ENCODE measurements around the gene LRRC27. TPM values are rescaled to one million over a fixed set of nuclear protein-coding genes. Genes with fewer than 3 reads are reported as not detected.

Gene LRRC27
- polyA plus RNA-seq, 1 donor from 2014 or later, result 14.5 TPM

- H3K4me3 Mint-ChIP-seq, result no peak overlapping the region
- no peaks in the 10 kb centered on the region for H3K9me3 Mint-ChIP-seq
- no peaks in the 10 kb centered on the region for H3K4me1 Mint-ChIP-seq
- peaks cover 2% of the 10 kb centered on the region for H3K36me3 Mint-ChIP-seq
- no peak overlapping the region for H3K27ac Mint-ChIP-seq
- H3K27me3 Mint-ChIP-seq, result no peaks in the 10 kb centered on the region
Measured at GRCh38 chr10:132360766-132361447, 28.9 kb downstream of the LRRC27 start.

GRCh38 chr10:132361581-132362101 lies 29.6 kb downstream of the LRRC27 start:
- peaks cover 2% of the 10 kb centered on the region for H3K36me3 Mint-ChIP-seq
- no peak overlapping the region for H3K27ac Mint-ChIP-seq
- no peak overlapping the region for H3K4me3 Mint-ChIP-seq
- H3K4me1 Mint-ChIP-seq, result no peaks in the 10 kb centered on the region
- H3K9me3 Mint-ChIP-seq, result no peaks in the 10 kb centered on the region
- no peaks in the 10 kb centered on the region for H3K27me3 Mint-ChIP-seq

DNA sequence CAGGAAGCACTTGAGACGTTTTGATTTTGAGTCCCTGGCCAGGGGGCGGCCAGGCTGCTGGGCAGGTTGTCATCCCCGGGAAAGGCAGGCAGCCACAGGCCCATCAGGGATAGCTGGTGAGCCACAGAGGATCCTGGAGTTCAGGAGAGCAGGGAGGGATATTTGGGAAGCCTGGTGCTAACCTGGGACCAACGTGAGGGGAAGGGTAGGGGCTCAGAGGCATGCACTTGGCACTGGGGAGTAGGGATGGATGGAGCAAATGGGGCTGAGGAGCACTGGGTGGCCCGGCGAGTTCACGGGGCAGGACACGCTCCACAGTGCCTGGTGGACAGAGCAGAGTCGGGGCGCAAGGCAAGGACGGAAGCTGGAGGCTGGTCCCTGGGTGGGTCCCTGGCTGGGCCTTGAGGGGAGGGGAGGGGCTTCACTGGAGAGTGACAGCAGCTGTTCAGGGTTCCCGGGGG lies 30.2 kb downstream of the LRRC27 start:
- Mint-ChIP-seq H3K27me3 (no peaks in the 10 kb centered on the region), H3K27ac (no peak overlapping the region), H3K36me3 (peaks cover 5% of the 10 kb centered on the region), H3K9me3 (no peaks in the 10 kb centered on the region), H3K4me3 (no peak overlapping the region), H3K4me1 (no peaks in the 10 kb centered on the region)

- H3K27ac Mint-ChIP-seq, result no peak overlapping the region
- H3K27me3 Mint-ChIP-seq, result no peaks in the 10 kb centered on the region
- no peak overlapping the region for H3K4me3 Mint-ChIP-seq
- H3K9me3 Mint-ChIP-seq, result no peaks in the 10 kb centered on the region
- H3K4me1 Mint-ChIP-seq, result no peaks in the 10 kb centered on the region
- H3K36me3 Mint-ChIP-seq, result peaks cover 8% of the 10 kb centered on the region
Measured at GRCh38 chr10:132363376-132363775, 31.4 kb downstream of the LRRC27 start.

DNA sequence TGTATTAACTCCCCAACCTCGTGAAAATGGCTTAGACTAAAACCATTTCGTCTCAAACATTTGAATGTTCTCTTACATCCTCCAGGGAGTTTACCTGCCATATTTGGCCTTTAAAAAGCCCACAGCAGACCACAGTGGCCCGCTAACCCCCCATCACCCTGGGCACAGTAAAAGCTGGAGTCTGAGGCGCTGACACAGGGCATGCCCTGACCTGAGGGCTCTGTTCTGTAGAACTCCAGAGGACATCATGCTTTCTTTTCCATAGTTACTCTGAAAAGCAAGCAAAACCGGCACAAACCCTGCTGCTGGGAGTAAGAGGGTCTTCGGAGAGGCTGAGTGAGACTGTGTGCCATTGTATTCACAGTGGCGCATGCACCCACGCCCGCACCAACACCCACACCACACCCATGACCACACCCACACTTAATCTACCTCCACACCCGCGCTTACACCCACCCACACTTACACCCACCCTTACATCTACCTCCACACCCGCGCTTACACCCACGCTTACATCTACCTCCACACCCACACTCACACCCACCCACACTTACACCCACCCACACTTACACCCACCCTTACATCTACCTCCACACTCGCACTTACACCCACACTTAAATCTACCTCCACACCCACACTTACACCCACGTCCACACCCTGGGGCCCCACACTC lies 32.1 kb downstream of the LRRC27 start:
- Mint-ChIP-seq H3K27ac (no peak overlapping the region), H3K27me3 (peaks cover under 1% of the 10 kb centered on the region), H3K9me3 (no peaks in the 10 kb centered on the region), H3K36me3 (peaks cover 10% of the 10 kb centered on the region), H3K4me1 (no peaks in the 10 kb centered on the region), H3K4me3 (no peak overlapping the region)

GRCh38 chr10:132364594-132364970 lies 32.6 kb downstream of the LRRC27 start:
- H3K9me3 Mint-ChIP-seq, result no peaks in the 10 kb centered on the region
- no peaks in the 10 kb centered on the region for H3K4me1 Mint-ChIP-seq
- H3K27ac Mint-ChIP-seq, result no peak overlapping the region
- H3K4me3 Mint-ChIP-seq, result no peak overlapping the region
- H3K36me3 Mint-ChIP-seq, result peaks cover 10% of the 10 kb centered on the region
- peaks cover 2% of the 10 kb centered on the region for H3K27me3 Mint-ChIP-seq

GRCh38 chr10:132365102-132365501 lies 33.1 kb downstream of the LRRC27 start:
- peaks cover 2% of the 10 kb centered on the region for H3K27me3 Mint-ChIP-seq
- H3K4me3 Mint-ChIP-seq, result no peak overlapping the region
- H3K36me3 Mint-ChIP-seq, result peaks cover 10% of the 10 kb centered on the region
- peak overlapping the region in 1 of 3 donors; percentile 35 for H3K27ac Mint-ChIP-seq
- H3K4me1 Mint-ChIP-seq, result no peaks in the 10 kb centered on the region
- H3K9me3 Mint-ChIP-seq, result no peaks in the 10 kb centered on the region

DNA sequence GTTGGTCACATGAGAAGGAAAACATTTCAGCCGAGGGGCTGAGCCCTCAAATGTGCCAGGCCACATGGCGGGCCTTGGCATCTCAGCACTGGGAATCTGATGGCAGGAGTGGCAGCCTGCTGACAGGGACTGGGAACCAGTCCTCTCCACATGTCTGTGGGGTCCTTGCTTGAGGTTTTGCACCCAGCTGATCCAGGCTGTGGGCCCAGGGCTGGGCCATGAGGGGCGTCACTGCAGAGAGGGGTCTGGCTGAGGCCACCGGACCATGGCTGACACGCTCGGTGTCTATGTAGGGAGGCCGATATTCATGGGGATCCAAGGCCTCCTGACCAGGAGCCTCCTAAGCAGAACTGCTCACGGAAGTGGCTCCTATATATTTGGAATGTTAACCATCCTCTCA lies 34.0 kb downstream of the LRRC27 start:
- peaks cover 2% of the 10 kb centered on the region for H3K27me3 Mint-ChIP-seq
- no peaks in the 10 kb centered on the region for H3K4me1 Mint-ChIP-seq
- no peaks in the 10 kb centered on the region for H3K9me3 Mint-ChIP-seq
- no peak overlapping the region for H3K4me3 Mint-ChIP-seq
- peaks cover 10% of the 10 kb centered on the region for H3K36me3 Mint-ChIP-seq
- H3K27ac Mint-ChIP-seq, result no peak overlapping the region

DNA sequence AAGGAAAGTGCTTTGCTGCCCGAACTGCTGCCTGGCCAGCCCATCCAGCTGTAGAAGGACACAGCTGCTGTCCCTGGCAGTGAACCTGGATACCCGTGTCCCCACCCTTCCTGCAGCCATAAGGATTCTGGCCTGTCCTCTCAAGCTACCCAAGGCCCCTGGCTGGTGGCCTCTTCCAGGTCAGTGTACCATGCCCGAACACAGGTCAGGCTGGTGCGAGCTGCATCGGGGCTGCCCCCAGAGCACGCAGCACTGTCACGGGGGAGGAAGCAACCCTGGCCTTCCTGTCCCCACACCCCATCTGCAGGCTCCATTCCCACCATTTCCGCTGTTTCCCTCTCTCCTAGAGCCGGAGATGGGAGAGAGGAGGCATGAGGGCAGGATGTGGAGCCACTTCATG lies 34.5 kb downstream of the LRRC27 start:
- Mint-ChIP-seq H3K4me1 (no peaks in the 10 kb centered on the region), H3K4me3 (no peak overlapping the region), H3K27ac (no peak overlapping the region), H3K9me3 (no peaks in the 10 kb centered on the region), H3K27me3 (peaks cover 2% of the 10 kb centered on the region), H3K36me3 (peaks cover 10% of the 10 kb centered on the region)

- H3K36me3 Mint-ChIP-seq, result peaks cover 10% of the 10 kb centered on the region
- H3K4me3 Mint-ChIP-seq, result no peak overlapping the region
- H3K27me3 Mint-ChIP-seq, result peaks cover 6% of the 10 kb centered on the region
- H3K9me3 Mint-ChIP-seq, result no peaks in the 10 kb centered on the region
- H3K27ac Mint-ChIP-seq, result no peak overlapping the region
- peaks cover 2 to 4% (median 3%) of the 10 kb centered on the region in 3 donors for H3K4me1 Mint-ChIP-seq
Measured at GRCh38 chr10:132368391-132368790, 36.4 kb downstream of the LRRC27 start.

DNA sequence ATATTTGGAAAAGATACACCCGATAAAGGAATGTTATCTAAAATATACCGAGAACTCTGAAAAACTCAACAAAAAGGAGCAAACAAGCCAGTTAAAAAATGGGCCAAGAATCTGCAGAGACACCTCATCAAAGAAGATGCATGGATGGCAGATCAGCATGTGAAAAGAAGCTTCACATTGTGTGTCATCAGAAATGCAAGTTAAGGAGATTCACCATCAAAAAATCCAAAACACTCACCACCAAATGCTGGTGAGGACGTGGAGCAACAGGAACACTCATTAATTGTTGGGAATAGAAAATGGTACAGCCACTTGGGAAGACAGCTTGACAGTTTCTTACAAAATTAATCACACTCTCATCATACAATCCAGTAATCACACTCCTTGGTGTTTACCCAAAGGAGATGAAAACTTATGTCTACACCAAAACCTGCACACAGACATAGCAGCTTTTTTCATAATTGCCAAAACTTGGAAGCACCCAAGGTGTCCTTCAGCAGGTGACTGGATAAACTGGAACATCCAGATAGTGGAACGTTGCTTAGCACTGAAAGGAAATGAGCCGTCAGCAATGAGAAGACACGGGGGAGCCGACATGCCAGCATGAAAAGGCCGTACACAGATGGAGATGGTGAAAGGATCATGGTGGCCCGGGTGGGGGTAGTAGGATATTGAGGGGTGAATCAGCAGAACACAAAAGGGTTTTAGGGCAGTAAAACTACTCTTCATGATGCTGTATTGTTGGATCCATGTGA lies 37.1 kb downstream of the LRRC27 start:
- H3K9me3 Mint-ChIP-seq, result no peaks in the 10 kb centered on the region
- peaks cover 10% of the 10 kb centered on the region for H3K36me3 Mint-ChIP-seq
- H3K27me3 Mint-ChIP-seq, result peaks cover 6% of the 10 kb centered on the region
- peaks cover 2 to 4% (median 3%) of the 10 kb centered on the region in 3 donors for H3K4me1 Mint-ChIP-seq
- no peak overlapping the region for H3K27ac Mint-ChIP-seq
- no peak overlapping the region for H3K4me3 Mint-ChIP-seq

GRCh38 chr10:132369636-132370185 lies 37.7 kb downstream of the LRRC27 start:
- H3K4me1 Mint-ChIP-seq, result peaks cover 3 to 4% (median 4%) of the 10 kb centered on the region in 3 donors
- H3K4me3 Mint-ChIP-seq, result no peak overlapping the region
- H3K27ac Mint-ChIP-seq, result no peak overlapping the region
- H3K36me3 Mint-ChIP-seq, result peaks cover 10% of the 10 kb centered on the region
- H3K9me3 Mint-ChIP-seq, result no peaks in the 10 kb centered on the region
- H3K27me3 Mint-ChIP-seq, result peaks cover 6% of the 10 kb centered on the region

- H3K27ac Mint-ChIP-seq, result peak overlapping the region in 1 of 3 donors; percentile 45
- H3K4me3 Mint-ChIP-seq, result no peak overlapping the region
- no peaks in the 10 kb centered on the region for H3K9me3 Mint-ChIP-seq
- H3K36me3 Mint-ChIP-seq, result peaks cover 8% of the 10 kb centered on the region
- H3K27me3 Mint-ChIP-seq, result peaks cover 6% of the 10 kb centered on the region
- peaks cover 3 to 4% (median 4%) of the 10 kb centered on the region in 3 donors for H3K4me1 Mint-ChIP-seq
Measured at GRCh38 chr10:132370426-132371340, 38.7 kb downstream of the LRRC27 start.

DNA sequence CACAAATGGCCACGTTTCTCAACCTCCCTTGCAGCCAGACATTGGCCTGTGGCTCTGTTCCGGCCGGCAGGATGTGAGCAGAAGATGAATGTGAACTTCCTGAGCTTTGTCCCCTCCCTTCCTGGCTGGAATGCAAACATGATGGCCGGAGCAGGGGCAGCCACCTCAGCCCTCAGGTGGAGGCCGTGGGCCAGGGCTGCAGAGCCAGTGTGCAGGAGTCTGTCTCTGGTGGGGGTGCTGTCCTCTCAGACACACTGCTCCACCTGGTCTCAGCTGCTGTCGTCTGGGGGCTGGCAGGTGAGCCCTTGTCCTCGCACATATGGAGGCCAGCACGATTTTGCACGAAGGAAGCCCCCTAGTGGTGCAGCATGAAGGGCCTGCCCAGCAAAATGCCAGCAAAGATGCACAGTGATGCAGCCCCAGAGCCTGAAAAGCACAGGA lies 39.7 kb downstream of the LRRC27 start:
- no peaks in the 10 kb centered on the region for H3K9me3 Mint-ChIP-seq
- peaks cover 3 to 4% (median 4%) of the 10 kb centered on the region in 3 donors for H3K4me1 Mint-ChIP-seq
- no peak overlapping the region for H3K4me3 Mint-ChIP-seq
- H3K36me3 Mint-ChIP-seq, result peaks cover 8% of the 10 kb centered on the region
- H3K27me3 Mint-ChIP-seq, result peaks cover 6% of the 10 kb centered on the region
- H3K27ac Mint-ChIP-seq, result peak overlapping the region in 1 of 3 donors; percentile 96

Measured in IgD-negative memory B cell (primary cell).